Measurements from ENCODE around the gene S100A16. TPM values are rescaled to one million over a fixed set of nuclear protein-coding genes. Genes with fewer than 3 reads are reported as not detected.
A peak's percentile ranks its signal among the peaks of the same experiment; 100 is the strongest.

The S100A16 gene
- total RNA-seq, 3 donors from 2014 or later: 52.0 to 154 (median 102) TPM

DNA sequence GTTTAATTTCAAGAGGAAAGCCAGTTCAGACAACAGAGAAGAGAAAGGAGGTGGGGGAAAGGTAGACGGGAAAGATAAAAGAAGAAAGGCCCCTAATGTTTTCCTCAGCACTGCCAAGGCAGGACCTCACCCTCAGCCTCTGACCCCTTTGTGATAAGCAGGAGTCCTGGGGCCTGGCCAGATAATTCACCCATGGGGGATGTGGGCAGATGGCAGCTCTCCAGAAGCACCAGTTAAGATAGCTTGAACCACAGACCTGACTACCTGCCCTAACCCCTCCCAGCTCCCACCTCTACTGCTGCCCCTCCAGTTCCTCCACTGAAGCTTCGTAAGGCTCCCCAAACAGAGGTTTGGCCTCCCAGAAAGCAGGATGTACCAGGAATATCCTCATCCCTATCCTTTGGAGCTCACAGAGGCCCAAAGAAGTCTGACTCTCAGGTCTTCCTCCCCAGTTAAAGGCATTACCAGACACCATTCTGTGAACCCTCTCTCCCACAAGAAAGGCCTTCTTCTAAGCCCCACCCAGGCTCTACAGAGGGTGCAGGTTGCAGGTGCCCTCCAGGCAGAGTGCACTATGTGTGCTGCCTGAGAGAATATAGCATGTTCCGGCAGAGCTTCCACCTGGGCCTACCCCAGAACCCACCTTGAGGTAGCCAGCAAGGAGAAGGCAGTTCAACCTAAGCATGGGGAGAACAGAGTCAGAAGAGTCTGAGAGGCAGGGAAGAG, 36.4 kb upstream of the S100A16 start:
- peaks cover 0 to 7% of the 10 kb centered on the region in 2 donors for H3K4me1 ChIP-seq
- no peak for DNase-seq (ENCODE audit: low spot score in 2 of 2)
- TF ChIP-seq POLR2AphosphoS5 (IDR thresholded peaks at IDR 0.05) (no peak), POLR2A (IDR thresholded peaks at IDR 0.05) (no peak)
- TF ChIP-seq, protein P1, sequence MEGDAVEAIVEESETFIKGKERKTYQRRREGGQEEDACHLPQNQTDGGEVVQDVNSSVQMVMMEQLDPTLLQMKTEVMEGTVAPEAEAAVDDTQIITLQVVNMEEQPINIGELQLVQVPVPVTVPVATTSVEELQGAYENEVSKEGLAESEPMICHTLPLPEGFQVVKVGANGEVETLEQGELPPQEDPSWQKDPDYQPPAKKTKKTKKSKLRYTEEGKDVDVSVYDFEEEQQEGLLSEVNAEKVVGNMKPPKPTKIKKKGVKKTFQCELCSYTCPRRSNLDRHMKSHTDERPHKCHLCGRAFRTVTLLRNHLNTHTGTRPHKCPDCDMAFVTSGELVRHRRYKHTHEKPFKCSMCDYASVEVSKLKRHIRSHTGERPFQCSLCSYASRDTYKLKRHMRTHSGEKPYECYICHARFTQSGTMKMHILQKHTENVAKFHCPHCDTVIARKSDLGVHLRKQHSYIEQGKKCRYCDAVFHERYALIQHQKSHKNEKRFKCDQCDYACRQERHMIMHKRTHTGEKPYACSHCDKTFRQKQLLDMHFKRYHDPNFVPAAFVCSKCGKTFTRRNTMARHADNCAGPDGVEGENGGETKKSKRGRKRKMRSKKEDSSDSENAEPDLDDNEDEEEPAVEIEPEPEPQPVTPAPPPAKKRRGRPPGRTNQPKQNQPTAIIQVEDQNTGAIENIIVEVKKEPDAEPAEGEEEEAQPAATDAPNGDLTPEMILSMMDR (IDR thresholded peaks at IDR 0.05): no peak
- no peaks in the 10 kb centered on the region for H3K36me3 ChIP-seq
- intact Hi-C loops (cut with DNase I; ENCODE audit: low total_unique reads): no loop called here
- no peak overlapping the region for H3K4me3 ChIP-seq
- H3K27ac ChIP-seq: peak overlapping the region; percentile 59 to 69
- no peaks in the 10 kb centered on the region for H3K9me3 ChIP-seq
- H3K27me3 ChIP-seq: no peaks in the 10 kb centered on the region

DNA sequence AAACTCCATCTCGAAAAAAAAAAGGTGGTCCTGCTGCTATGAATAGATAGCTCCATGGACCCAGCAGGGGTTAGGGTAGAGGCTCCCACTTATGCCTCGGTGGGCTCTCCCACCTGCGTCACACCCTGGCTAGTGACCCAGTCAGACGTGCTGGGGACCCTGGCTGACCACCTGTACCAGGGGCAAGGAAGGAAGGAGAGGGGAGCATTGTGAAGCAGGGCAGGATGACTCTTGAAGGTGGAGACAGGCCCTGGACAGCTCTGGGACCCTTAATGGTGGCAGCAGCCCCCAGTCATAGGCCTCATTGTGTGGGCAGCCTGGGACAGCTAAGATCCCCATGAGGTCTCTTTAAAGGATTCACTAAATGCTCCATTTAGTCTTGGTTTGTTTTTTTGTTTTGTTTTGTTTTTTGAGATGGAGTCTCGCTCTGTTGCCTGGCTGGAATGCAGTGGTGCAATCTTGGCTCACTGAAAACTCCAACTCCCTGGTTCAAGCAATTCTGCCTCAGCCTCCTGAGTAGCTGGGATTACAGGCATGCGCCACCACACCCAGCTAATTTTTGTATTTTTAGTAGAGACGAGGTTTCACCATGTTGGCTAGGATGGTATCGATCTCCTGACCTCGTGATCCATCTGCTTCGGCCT, 35.2 kb upstream of the S100A16 start:
- H3K36me3 ChIP-seq: no peaks in the 10 kb centered on the region
- no peaks in the 10 kb centered on the region for H3K9me3 ChIP-seq
- no peak overlapping the region for H3K4me3 ChIP-seq
- H3K27ac ChIP-seq: peak overlapping the region; percentile 64 to 69
- no peak for DNase-seq (ENCODE audit: low spot score in 2 of 2)
- TF ChIP-seq, protein P1 (IDR thresholded peaks at IDR 0.05): no peak
- TF ChIP-seq POLR2AphosphoS5 (IDR thresholded peaks at IDR 0.05): no peak
- TF ChIP-seq POLR2A (IDR thresholded peaks at IDR 0.05): no peak
- H3K4me1 ChIP-seq: peaks cover 0 to 7% of the 10 kb centered on the region in 2 donors
- intact Hi-C loops (cut with DNase I; ENCODE audit: low total_unique reads): no loop called here
- H3K27me3 ChIP-seq: no peaks in the 10 kb centered on the region

DNA sequence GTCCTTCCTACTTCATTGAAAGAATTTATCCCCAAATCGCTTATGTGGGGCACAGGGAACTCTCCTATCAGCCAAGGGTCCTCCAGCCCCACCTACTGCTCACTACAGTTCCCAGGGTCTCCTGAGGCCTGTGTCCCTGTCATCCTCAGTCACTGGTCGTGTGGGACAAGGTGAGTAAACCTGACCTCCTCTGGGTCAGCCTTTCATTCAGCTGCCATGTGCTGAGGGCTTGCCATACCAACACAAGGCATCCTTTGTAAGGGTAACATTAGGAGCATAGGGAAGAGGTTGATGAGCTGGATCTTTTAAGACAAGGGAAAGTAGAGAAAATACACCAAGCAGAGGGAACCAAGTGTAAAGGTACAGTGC, 34.4 kb upstream of the S100A16 start:
- TF ChIP-seq POLR2A (IDR thresholded peaks at IDR 0.05) (no peak), POLR2AphosphoS5 (IDR thresholded peaks at IDR 0.05) (no peak)
- TF ChIP-seq, protein P1 (IDR thresholded peaks at IDR 0.05): no peak

DNA sequence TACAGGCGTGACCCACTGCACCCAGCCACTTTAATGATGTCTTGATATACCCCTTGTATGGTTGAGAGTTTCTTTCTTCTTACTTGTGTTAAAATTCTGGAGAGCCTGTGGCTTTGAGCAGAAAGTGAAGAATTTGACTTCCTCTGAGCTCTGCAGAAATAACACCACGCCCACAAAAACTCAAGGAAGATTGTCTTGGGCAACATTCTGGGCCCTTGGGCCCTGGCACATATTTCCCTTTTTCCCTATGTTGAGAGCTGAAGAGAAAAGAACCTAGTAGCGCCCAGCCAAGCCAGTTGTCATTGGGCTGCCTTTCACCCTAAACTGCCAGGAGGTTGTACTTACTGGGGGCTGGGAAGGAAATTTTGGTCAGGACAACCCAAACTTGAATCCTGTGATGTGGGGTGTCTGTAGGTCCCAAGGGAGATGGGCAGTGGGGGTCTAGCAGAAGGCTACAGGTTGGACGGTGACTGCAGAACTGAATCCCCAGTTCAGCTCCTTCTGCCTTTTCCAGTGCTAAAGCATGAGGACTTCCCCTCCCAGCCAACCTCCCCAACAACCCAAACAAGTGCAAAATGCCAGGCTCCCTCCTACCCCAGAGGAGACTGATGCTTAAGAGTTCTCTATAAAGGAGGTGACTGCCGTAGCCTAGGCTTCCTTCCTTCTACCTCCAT, 33.9 kb upstream of the S100A16 start:
- Histone ChIP-seq H3K4me3 (no peak overlapping the region), H3K27me3 (no peaks in the 10 kb centered on the region), H3K4me1 (peaks cover 0 to 7% of the 10 kb centered on the region in 2 donors), H3K27ac (peak overlapping the region; percentile 66 to 69), H3K36me3 (no peaks in the 10 kb centered on the region), H3K9me3 (no peaks in the 10 kb centered on the region)
- TF ChIP-seq, protein P1 (IDR thresholded peaks at IDR 0.05): no peak
- intact Hi-C loops (cut with DNase I; ENCODE audit: low total_unique reads): no loop called here
- no peak for DNase-seq (ENCODE audit: low spot score in 2 of 2)

More for the DNA sequence above, 34.4 kb upstream of the S100A16 start:
- H3K9me3 ChIP-seq: no peaks in the 10 kb centered on the region
- H3K4me3 ChIP-seq: no peak overlapping the region
- peaks cover 0 to 7% of the 10 kb centered on the region in 2 donors for H3K4me1 ChIP-seq
- H3K36me3 ChIP-seq: no peaks in the 10 kb centered on the region
- intact Hi-C loops (cut with DNase I; ENCODE audit: low total_unique reads): no loop called here
- peak overlapping the region; percentile 66 to 69 for H3K27ac ChIP-seq
- H3K27me3 ChIP-seq: no peaks in the 10 kb centered on the region
- no peak for DNase-seq (ENCODE audit: low spot score in 2 of 2)

DNA sequence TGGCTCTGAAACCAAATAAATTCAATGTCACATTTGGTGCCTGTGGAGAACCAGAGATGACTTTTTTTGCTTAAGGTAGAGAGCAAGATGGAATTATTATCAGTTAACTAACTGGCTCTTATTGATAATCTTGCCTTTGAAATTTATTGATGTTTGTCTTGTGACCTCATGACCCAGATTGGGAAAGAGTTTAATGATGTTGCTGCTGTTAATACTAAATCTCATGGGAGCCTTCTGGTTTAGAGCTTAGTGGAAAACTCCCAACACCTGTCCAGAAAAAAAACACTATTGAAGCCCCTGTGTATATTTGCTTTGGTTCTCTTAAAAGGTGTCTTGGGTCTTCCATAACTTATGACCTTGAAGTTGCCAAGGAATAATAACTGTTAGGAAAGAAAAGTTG, 30.9 kb upstream of the S100A16 start:
- no peaks in the 10 kb centered on the region for H3K27me3 ChIP-seq
- intact Hi-C loops (cut with DNase I; ENCODE audit: low total_unique reads): no loop called here
- H3K27ac ChIP-seq: peak overlapping the region in 1 of 2 donors; percentile 64
- no peaks in the 10 kb centered on the region for H3K4me1 ChIP-seq
- H3K36me3 ChIP-seq: no peaks in the 10 kb centered on the region
- no peak for DNase-seq (ENCODE audit: low spot score in 2 of 2)
- H3K9me3 ChIP-seq: no peaks in the 10 kb centered on the region
- H3K4me3 ChIP-seq: no peak overlapping the region
- TF ChIP-seq, protein P1 (IDR thresholded peaks at IDR 0.05): no peak
- TF ChIP-seq POLR2AphosphoS5 (IDR thresholded peaks at IDR 0.05) (no peak), POLR2A (IDR thresholded peaks at IDR 0.05) (no peak)
